ENCODE data around the gene CYTIP.

The CYTIP gene

DNA sequence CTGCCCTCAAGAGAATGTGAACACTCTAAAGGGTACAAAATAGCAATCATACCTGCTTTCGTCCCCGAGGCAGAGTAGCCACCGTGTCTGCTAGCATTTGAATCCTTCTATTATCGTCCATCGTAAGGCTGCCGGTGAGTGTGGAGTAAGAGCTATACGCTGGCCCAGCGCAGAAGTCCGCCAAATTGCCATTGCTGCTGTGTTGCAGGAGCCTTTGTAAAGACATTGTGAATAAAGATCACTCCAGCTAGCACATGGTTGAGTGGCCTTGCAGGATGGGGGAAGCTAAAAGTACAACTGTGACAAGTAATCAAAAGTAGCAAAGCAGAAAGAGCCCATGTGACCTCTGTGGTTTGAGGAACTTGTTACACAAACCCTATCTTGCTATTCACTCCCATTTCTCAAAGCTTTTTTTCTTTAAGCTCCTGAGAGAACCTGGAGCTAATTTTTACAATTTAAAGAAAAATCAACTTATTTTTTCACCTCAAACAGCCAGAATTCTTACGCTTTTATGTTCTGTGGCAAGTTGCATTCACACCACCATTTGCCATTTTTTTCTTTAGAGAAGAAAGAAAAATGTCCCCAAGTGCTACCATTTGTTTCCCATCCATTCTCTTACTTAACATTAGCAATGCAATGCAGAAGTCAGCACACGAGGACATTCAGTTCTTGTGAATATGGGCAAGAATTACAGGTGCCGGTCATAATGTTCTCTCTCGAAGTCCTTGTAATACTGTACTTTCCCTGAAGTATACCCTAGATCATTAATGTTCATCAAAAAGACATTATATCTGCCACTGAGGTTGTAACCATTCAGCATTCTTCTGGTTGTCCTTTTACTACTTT is at the start of gene CYTIP:
CYTIP (minus strand) TSS at position 295 of the 846 bp plus-strand sequence; CDS start at position 226, 69 bp downstream.
- peak within 1 kb of the TSS; percentile 6 for H3K4me3 ChIP-seq (ENCODE audit: low read depth, low read length)
- TF ChIP-seq POLR2A (IDR thresholded peaks at IDR 0.05; ENCODE audit: extremely low read depth, insufficient read length): no peak
- TF ChIP-seq, protein P1, sequence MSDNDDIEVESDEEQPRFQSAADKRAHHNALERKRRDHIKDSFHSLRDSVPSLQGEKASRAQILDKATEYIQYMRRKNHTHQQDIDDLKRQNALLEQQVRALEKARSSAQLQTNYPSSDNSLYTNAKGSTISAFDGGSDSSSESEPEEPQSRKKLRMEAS (IDR thresholded peaks at IDR 0.05; ENCODE audit: low read depth, low read length): peak; percentile 94
- TF ChIP-seq MYC (IDR thresholded peaks at IDR 0.05; ENCODE audit: low read depth, low read length): peak; percentile 86
- DNase-seq (ENCODE audit: low read depth): peak; percentile 73

DNA sequence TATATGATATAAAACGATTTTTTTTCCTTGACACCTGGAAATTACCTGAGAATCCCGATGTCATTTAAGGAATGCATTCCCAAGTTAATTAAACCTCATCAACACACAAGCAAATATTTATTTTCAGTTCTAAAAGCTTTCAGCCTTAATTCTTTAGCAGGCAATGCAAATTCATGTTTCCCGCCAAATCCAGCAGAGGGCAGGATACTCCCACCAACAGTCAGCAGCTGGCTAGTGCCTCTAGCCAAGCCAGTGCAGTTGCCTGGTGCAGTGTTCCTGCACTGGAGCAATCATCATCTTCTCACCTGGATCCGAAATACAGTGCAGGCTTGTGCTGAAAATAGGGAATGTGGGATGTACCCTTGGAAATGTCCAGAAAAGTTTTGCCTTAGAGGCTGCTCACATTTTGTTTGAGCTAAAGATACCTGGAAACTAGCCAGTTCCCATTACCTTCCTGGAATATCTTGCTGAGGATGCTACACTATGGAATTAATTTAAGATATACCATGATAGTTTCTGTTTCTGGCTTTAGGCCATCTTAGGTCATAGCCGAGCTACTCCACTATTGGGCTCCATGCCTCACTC is 48.4 kb upstream of the CYTIP start:
- no peak for TF ChIP-seq MYC (IDR thresholded peaks at IDR 0.05; ENCODE audit: low read depth, low read length)
- TF ChIP-seq, protein P2, sequence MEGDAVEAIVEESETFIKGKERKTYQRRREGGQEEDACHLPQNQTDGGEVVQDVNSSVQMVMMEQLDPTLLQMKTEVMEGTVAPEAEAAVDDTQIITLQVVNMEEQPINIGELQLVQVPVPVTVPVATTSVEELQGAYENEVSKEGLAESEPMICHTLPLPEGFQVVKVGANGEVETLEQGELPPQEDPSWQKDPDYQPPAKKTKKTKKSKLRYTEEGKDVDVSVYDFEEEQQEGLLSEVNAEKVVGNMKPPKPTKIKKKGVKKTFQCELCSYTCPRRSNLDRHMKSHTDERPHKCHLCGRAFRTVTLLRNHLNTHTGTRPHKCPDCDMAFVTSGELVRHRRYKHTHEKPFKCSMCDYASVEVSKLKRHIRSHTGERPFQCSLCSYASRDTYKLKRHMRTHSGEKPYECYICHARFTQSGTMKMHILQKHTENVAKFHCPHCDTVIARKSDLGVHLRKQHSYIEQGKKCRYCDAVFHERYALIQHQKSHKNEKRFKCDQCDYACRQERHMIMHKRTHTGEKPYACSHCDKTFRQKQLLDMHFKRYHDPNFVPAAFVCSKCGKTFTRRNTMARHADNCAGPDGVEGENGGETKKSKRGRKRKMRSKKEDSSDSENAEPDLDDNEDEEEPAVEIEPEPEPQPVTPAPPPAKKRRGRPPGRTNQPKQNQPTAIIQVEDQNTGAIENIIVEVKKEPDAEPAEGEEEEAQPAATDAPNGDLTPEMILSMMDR (IDR thresholded peaks at IDR 0.05; ENCODE audit: low read depth, low read length): peak; percentile 86

DNA sequence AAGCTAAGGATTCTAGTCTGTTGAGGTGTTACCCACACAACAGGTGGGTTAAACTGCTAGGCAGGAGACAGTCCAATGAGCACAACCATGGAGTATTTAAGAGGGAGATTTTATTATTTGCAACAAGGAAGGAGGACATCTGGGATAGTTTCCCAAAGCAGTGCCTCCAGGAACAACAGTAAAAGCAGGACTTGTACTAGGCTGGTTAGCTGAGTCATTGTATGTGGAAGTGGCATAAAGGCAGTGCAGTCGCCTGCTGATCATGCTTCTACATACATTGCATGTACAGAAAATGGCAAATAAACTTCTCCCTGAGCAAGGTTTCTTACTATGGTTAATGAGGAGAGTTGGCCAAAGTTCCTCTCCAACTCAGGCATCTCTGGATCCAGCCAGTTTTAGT is 46.1 kb upstream of the CYTIP start:
- TF ChIP-seq, protein P2 (IDR thresholded peaks at IDR 0.05; ENCODE audit: low read depth, low read length): no peak
- TF ChIP-seq, protein P1 (IDR thresholded peaks at IDR 0.05; ENCODE audit: low read depth, low read length): no peak
- TF ChIP-seq POLR2A (IDR thresholded peaks at IDR 0.05; ENCODE audit: extremely low read depth, insufficient read length): no peak
- TF ChIP-seq MYC (IDR thresholded peaks at IDR 0.05; ENCODE audit: low read depth, low read length): no peak
- H3K4me3 ChIP-seq (ENCODE audit: low read depth, low read length): no peak overlapping the region
- no peak for DNase-seq (ENCODE audit: low read depth)

More for the DNA sequence above, 48.4 kb upstream of the CYTIP start:
- H3K4me3 ChIP-seq (ENCODE audit: low read depth, low read length): no peak overlapping the region
- peak; percentile 64 for DNase-seq (ENCODE audit: low read depth)

DNA sequence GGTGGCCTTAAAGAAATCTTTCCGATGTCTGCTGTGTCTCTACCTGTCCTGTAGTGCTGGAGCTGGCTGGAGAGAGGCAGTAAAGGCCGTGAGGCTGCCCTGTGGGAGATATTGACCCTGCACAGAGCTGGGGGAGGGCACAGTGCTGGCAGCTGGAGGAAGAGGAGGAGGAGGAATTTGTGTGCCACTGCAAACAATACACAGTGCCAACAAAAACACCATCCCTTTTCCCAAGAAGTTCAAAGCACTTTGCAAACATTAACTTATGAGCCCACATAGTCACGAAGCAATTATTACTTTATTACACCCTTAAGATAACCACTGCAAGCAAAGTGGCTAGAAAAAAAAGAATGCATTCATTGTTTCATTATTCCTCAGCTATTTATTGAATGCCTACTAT is 45.0 kb upstream of the CYTIP start:
- H3K4me3 ChIP-seq (ENCODE audit: low read depth, low read length): no peak overlapping the region
- no peak for DNase-seq (ENCODE audit: low read depth)
- TF ChIP-seq POLR2A (IDR thresholded peaks at IDR 0.05; ENCODE audit: extremely low read depth, insufficient read length) (no peak), MYC (IDR thresholded peaks at IDR 0.05; ENCODE audit: low read depth, low read length) (no peak)
- TF ChIP-seq, protein P1 (IDR thresholded peaks at IDR 0.05; ENCODE audit: low read depth, low read length): no peak
- TF ChIP-seq, protein P2 (IDR thresholded peaks at IDR 0.05; ENCODE audit: low read depth, low read length): no peak

DNA sequence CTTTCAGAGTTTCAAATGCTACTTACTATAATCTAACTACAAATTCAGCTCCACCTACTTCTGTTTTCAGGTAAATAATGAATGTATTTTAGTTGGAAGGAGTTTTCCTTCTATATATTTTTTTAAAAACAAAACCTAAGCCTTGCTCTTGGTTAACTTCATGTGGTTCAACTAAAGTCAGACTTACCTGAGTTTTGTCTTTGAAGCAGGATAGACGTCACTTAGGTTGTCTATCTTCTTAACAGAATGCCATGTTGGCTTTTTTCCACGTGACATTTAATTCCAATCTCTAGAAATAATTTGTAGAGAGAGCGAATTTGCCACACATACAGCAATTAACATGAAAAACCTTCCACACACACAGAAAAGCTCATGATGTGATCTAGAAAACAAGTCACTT is 43.9 kb upstream of the CYTIP start:
- H3K4me3 ChIP-seq (ENCODE audit: low read depth, low read length): no peak overlapping the region
- TF ChIP-seq, protein P1 (IDR thresholded peaks at IDR 0.05; ENCODE audit: low read depth, low read length): no peak
- TF ChIP-seq POLR2A (IDR thresholded peaks at IDR 0.05; ENCODE audit: extremely low read depth, insufficient read length) (no peak), MYC (IDR thresholded peaks at IDR 0.05; ENCODE audit: low read depth, low read length) (no peak)
- TF ChIP-seq, protein P2 (IDR thresholded peaks at IDR 0.05; ENCODE audit: low read depth, low read length): no peak
- no peak for DNase-seq (ENCODE audit: low read depth)

DNA sequence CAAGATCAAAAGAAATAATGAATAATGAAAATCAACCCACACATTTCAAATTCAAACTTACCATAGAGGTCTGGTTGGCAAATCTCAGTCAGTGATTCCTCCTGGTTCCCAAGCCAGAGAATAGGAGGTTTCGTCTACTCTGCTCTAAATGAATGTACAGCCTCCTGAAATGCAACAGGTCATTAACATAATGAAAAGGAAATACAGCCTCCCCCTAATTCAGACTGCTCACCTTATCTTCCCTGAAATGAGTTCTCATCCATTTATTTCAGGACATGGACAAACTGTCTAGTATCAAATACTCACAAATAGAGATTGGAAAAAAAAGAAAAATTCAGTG is 43.4 kb upstream of the CYTIP start:
- TF ChIP-seq MYC (IDR thresholded peaks at IDR 0.05; ENCODE audit: low read depth, low read length) (no peak), POLR2A (IDR thresholded peaks at IDR 0.05; ENCODE audit: extremely low read depth, insufficient read length) (no peak)
- TF ChIP-seq, protein P2 (IDR thresholded peaks at IDR 0.05; ENCODE audit: low read depth, low read length): no peak
- TF ChIP-seq, protein P1 (IDR thresholded peaks at IDR 0.05; ENCODE audit: low read depth, low read length): no peak
- no peak for DNase-seq (ENCODE audit: low read depth)
- H3K4me3 ChIP-seq (ENCODE audit: low read depth, low read length): no peak overlapping the region
